Mammary epithelial cell (primary cell): Measurements from ENCODE around the gene EXD1.

Experiments used
- CTCF ChIP-seq, 2 donors: IDR thresholded peaks in 1 of 2; conservative IDR thresholded peaks in 1 of 2; 2 replicates each; pipeline ENCODE4 v1.5.1; 2011 to 2012; ENCODE audit warnings: inconsistent platforms in 2 of 2, low read length in 2 of 2, mild to moderate bottlenecking in 2 of 2, control low read depth in 1 of 2, low read depth in 1 of 2; ENCODE audit not compliant: insufficient read depth in 1 of 2; ENCODE audit errors: extremely low read depth in 1 of 2
- EZH2 ChIP-seq: IDR thresholded peaks from 2 replicates; pipeline ENCODE4 v1.6.1; 2012; ENCODE audit warnings: low read length, inconsistent platforms, borderline replicate concordance

GRCh38 chr15:41154412-41154811 lies 76.1 kb downstream of the EXD1 start:
- TF ChIP-seq CTCF (conservative IDR thresholded peaks at IDR 0.05 in 1 of 2, IDR thresholded peaks at IDR 0.05 in 1 of 2; ENCODE audit: extremely low read depth in 1 of 2, insufficient read depth in 1 of 2, low read depth in 1 of 2, low read length in 2 of 2) (no peak), EZH2 (no peak)
